22Rv1 (cell line): ENCODE measurements around the gene CYP19A1.

Source experiments
- CTCF ChIP-seq: fragments of 450-650 bp; IDR thresholded peaks from 2 replicates; pipeline ENCODE4 v1.5.1; 2017; ENCODE audit warnings: mild to moderate bottlenecking
- ZFX ChIP-seq: fragments of 450-650 bp; IDR thresholded peaks from 2 replicates; pipeline ENCODE4 v1.6.1; 2017; ENCODE audit warnings: antibody characterized with exemption, borderline replicate concordance

DNA sequence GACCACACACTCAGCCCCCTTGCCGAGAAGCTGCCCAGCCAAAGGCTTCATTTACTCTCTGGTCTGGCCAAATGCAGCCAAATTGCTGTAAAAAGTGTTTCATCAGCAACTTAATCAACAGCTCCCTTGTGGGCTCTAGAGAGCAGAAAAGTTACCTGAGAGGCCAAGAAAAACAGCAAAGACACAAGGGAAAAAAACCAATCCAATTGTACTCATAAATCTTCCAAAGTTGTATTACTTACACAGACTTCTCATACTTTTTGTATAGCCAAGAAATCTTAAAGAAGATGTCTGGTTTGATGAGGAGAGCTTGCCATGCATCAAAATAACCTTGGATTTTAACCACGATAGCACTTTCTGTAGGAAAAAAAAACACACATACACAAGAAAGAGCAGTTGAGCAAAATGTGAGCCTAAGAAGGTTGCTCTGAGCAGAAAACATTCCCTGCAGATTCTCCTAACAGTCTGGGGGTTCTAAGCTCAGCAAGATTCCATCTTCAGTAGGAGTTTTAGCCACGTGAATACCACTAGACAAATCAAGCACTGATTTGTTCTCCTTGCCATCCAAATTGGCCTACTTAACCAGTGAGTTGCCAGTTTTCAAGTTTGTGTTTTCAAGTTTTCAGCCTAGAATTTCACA, 120.0 kb downstream of the CYP19A1 start:
- TF ChIP-seq CTCF (no peak), ZFX (no peak)
